Measurements from ENCODE around the gene CDHR3.

Gene CDHR3

DNA sequence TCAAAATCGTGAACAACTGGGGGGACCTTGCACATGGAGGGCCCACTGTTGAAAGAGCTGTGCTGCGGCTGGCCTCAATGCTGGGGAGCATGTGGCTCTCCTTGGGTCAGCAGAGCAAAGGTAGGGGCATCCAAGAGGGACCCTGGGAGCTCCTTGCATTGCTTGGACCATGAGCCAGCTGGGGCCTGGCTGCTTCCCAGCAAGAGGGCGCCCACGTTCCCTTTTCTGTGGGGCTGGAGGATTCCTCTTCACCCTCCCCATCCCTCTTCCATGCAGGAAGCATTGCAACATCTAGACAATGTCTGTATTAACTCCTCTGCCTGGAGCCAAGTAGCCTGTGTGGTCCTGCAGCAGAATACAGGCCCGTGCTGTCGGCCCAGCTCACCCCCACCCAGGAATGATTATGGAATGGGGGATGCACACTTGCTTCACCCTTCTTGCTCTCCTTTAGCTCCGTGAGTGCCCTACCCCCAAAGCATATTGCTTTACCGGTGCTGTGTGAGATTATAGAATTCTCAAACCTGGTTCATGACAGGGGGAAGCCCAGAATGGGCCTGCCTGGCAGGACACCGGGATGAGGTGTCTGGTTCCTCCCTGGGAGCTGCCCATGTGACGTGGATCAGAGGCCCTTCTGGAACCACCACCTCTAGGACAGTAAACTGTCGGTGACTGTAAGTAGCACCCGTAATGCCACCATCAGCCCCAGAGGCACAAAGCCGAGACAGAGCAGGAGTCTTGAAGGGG is 87.1 kb downstream of the CDHR3 start:
- DNase-seq (ENCODE audit: low read depth), result no peak

GRCh38 chr7:106050746-106051117 is 87.7 kb downstream of the CDHR3 start:
- no peak for DNase-seq (ENCODE audit: low read depth)

GRCh38 chr7:106052681-106053080 is 89.6 kb downstream of the CDHR3 start:
- no peak for DNase-seq (ENCODE audit: low read depth)

- DNase-seq (ENCODE audit: low read depth), result no peak
Observed at GRCh38 chr7:106053109-106053508, 90.0 kb downstream of the CDHR3 start.

DNA sequence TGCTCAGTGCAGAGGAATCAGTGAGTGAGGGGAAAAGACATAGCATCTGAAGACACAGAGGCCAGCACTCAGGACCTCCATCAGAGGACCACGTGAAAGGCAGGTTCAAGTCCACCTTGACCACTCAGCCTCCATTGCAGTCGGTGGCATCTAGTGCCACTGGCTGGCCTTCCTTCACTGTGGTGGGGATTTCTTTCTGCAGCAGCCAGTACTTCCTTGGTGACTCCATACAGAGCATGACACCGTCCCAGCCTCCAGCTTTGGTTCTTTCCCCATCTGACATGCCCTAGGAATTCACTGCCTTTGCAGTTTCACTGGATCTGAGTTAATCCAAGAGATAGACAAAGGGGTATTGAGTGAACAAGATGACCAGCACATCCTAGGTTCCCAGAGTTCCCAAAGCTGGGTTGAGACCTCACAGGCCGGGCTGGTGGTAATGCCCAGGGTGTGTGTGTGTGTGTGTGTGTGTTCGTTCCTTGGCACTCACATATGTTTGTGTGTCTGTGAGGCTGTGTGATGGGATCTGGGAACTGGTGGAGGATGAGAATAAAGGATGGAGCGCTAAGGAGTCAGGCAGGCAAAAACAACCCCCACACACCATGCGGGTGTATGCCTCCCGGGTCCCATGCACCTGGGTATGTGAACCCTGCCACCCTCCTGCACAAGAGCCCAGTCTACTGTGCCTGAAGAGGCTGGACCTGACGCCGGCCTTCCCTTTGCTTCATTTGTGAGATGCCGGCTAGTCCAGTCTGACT is 91.3 kb downstream of the CDHR3 start:
- DNase-seq (ENCODE audit: low read depth), result no peak

DNA sequence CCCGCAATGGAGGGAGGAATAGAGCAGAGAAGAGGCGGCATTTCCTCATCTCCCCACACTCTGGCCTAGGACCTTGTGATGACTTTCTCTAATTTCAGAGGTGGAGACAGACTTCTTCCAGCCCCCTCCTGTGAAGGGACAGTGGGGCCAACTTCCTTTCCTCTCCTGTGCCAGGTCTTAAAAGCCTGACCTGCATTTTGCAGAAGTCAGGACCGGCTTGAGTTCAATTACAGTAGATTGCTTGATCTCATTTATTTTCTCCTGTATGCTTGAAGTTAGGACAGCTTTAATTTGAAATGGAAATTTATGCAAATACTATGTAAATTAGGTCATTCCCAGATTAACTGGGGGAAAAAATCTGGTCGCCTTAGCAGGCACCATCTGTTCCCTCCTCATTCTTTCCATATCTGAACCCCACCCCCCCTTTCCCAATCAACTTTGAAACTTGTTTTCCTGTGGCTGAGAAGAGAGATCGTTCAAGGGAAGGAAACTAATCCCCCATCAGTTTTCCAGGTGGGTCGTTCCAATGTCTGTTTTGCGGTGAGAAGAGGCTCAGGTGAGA is 92.0 kb downstream of the CDHR3 start:
- DNase-seq (ENCODE audit: low read depth), result no peak

DNA sequence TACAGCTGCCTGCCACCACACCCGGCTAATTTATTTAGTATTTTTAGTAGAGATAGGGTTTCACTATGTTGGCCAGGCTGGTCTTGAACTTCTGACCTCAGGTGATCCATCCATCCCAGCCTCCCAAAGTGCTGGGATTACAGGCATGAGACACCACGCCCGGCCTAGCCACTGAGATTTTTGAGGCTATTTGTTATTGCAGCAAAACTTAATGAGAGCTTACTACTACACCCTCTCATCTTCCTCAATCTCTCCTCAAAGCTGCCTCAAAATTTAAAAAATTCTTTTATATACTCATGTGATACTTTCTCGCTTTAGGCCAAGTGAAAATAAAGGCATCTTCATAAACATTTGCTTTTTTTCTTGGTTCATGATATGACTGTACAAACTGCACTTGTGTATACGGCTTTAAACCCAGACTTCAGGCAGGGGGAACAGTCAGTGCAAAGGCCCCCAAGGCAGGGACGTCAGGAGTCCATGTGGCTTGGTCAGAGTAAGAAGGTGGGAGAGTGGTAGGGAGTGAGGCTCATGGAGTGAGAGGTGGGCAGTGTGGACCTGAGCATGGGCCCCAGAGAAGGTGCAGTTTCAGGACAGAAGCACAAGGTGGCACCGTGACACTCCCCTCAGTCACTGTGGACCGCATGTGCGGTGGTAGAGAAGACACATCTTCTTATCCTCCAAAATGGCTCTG is 93.6 kb downstream of the CDHR3 start:
- DNase-seq (ENCODE audit: low read depth), result peak; percentile 55

DNA sequence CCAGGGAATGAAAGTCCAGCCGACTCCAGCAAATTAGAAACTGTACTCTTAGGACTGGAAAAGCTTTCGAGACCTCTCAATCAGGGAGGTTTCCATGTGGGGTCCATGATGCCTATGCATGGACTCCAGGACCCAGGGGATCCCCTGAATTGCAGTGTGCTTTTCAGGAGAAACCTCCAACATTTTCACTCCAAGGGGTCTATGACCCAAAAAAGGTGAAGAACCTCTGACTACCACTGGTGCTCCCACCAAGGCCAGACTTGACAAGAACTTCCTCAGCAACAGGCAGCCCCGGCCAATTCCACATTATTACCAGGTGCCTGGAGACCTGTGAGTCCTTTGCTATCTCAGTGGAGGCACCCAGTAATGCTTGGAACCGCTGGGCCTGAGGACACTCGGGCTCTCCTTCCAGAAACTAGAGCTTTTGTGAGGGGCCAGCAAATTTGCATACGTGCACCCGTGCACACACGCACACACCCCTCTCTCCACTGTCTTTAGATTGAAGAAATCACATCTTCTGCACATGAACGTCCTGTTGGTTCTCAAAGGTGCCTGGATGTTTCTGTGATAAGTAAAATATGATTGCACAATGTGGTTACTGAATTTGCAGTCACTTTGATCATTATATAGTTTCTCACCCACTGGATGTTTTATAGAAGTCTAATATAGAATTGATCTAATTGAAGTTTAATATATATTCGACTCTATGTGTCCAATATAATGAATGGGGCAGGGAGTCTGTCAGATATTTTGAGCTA is 94.3 kb downstream of the CDHR3 start:
- no peak for DNase-seq (ENCODE audit: low read depth)

GRCh38 chr7:106057962-106058927 is 95.2 kb downstream of the CDHR3 start:
- no peak for DNase-seq (ENCODE audit: low read depth)

GRCh38 chr7:106058928-106059324 is 95.9 kb downstream of the CDHR3 start:
- no peak for DNase-seq (ENCODE audit: low read depth)

DNA sequence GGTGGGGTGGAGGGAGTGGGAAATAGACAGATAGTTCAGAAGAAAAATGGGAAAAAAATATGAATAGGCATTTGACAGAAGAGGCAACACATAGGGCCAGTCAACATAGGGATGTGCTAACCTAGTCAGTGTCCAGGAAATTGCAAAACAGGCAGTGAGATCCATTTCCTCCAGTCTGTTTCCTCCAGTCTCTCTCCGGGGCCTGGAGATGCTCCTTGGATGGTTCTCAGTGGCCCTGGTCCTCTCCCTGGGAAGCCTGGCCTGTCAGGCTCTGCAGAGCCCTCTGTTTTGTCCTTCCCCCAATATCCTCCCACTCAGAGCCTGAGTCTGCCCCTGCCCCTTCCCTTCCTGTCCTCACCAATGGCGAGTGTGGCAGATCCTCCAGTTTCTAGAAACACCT is 96.5 kb downstream of the CDHR3 start:
- no peak for DNase-seq (ENCODE audit: low read depth)

DNA sequence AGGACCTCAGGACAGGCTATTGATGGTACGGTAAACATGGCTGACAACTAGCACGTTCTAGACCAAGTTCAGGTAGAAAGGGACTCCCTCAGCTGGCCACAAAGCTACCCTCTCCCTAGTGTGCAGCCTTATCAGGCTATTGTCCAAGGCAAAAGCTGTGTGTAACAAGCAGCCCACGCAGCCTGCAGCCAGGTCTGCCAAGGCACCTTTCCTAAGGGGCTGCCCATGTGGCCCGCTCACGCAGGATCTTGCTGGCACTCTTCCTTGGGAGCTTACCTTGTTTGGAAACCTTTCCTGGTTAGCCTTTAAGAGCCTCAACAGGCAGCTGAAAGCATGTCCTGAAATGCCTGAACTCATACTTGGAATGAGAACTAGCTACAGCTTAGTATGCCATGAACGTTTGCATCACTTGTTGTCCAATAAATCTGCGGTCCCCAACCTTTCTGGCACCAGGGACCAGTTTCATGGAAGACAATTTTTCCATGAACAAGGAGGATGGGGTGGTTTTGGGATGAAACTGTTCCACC is 97.4 kb downstream of the CDHR3 start:
- DNase-seq (ENCODE audit: low read depth), result no peak

DNA sequence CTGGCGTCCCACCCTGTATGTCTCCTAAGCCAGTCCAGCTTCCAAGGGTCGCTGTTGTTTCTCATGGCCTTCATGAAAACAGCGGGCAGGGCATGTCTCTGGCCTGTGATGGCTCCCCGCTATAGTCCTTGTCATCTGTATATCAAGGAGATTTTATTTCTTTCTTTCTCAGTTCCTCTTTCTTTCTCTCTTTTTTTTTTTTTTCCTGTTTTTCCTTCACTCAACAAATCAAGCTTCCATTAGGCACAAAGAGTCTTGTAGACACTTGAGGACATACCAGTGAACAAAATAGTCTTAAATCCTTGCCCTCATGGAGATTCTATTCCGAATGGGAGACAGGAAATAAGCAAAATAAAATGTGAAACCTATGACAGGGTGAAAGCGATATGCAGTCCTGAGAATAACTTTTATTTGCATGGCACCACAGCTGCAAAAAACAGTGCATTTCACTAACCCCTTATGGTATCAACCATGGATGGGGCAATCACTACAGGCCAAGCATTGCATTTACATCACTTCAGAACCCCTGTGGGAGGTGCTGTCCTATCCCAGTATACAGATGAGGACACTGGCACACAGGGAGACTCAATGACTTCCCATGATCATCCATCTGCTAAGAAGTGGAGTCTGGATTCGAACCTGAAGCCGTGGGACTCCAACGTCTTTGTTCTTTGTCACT is 98.4 kb downstream of the CDHR3 start:
- no peak for DNase-seq (ENCODE audit: low read depth)

DNA sequence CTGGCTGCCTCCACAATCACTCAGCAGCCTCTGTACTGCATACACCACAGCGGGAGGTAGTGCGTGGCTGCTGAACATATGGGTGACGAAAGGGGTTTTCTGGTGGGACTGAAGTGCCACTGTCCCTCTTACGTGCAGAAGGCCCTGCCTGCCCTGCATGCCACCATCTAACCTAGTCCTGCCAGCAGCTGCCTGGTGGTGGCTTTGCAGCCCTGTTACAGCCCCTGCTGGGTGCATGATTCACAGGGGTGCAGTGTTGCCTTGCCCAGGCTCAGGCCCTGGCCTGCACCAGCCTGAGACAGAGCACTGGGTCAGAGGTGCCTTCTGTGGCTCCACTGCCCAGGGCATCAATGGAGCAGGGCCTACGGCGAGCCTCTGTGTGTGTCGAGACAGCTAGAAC is 98.9 kb downstream of the CDHR3 start:
- no peak for DNase-seq (ENCODE audit: low read depth)

GRCh38 chr7:106062521-106062931 is 99.5 kb downstream of the CDHR3 start:
- no peak for DNase-seq (ENCODE audit: low read depth)

GRCh38 chr7:106063024-106063423 is 100.0 kb downstream of the CDHR3 start:
- DNase-seq (ENCODE audit: low read depth), result no peak

DNA sequence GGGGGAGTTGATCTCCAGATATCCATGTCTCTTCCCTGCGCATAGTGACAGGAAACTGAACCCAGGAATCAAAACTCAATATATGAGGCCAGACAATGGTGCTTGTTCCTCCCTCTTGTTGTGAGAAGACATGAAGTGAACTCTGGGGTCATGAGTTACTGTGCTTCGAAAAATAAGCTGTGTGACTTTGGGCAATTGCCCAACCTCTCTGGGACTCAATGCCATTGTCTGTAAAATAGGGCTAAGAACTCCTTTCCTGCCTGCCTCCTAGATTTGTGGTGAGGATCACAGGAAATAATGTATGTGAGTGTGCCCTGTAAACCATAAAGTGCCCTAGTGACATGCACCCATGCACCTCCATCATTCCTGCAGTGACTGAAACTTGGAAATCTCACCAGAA is 100.6 kb downstream of the CDHR3 start:
- DNase-seq (ENCODE audit: low read depth), result no peak

- no peak for DNase-seq (ENCODE audit: low read depth)
Observed at GRCh38 chr7:106064316-106064715, 101.3 kb downstream of the CDHR3 start.

GRCh38 chr7:106064771-106065574 is 101.9 kb downstream of the CDHR3 start:
- no peak for DNase-seq (ENCODE audit: low read depth)
